WTC11 (cell line): ENCODE measurements around the gene CWF19L2. TPM values are rescaled to one million over a fixed set of nuclear protein-coding genes. Genes with fewer than 3 reads are reported as not detected.

Source experiments
- ATAC-seq: fragments of 200-7000 bp; cut with Tn5 transposase; 2 replicates; pipeline ENCODE4 v1.10.0; 2021; ENCODE audit warnings: mild to moderate bottlenecking, moderate library complexity
- CTCF ChIA-PET: fragments of 300-600 bp; sonication (Branson Sonifier 250); formaldehyde crosslinking; loops from one replicate; lab custom pipeline; 2021; ENCODE audit warnings: antibody characterized with exemption; lab: Charles Lee
- POLR2A ChIA-PET: fragments of 350-600 bp; sonication (Branson Sonifier 250); formaldehyde crosslinking; loops from one replicate; lab custom pipeline; 2021; ENCODE audit warnings: antibody characterized with exemption; lab: Charles Lee
- DNase-seq: peaks from one replicate; pipeline ENCODE4 v3.0.0; 2021; ENCODE audit warnings: low spot score
- H3K27ac Mint-ChIP-seq: 2 replicates; pipeline ENCODE4 v1.8.0; 2021; ENCODE audit warnings: mixed read lengths
- H3K27me3 Mint-ChIP-seq: 2 replicates; pipeline ENCODE4 v1.8.0; 2021; ENCODE audit warnings: low read depth, mild to moderate bottlenecking, moderate library complexity, mixed read lengths
- H3K36me3 Mint-ChIP-seq: 2 replicates; pipeline ENCODE4 v1.8.0; 2021; ENCODE audit warnings: mixed read lengths
- H3K4me1 Mint-ChIP-seq: 2 replicates; pipeline ENCODE4 v1.8.0; 2022; ENCODE audit warnings: mixed read lengths
- H3K4me3 Mint-ChIP-seq: 2 replicates; pipeline ENCODE4 v1.8.0; 2021; ENCODE audit warnings: mild to moderate bottlenecking, moderate library complexity, mixed read lengths
- H3K9me3 Mint-ChIP-seq: 2 replicates; pipeline ENCODE4 v1.8.0; 2021; ENCODE audit warnings: mixed read lengths
- CREM ChIP-seq: sonication (generic); formaldehyde crosslinking; IDR thresholded peaks from 2 replicates; pipeline ENCODE4 v1.8.1; 2022; ENCODE audit warnings: mild to moderate bottlenecking, missing genetic modification reagents, moderate library complexity
- ESRRA ChIP-seq: sonication (generic); formaldehyde crosslinking; IDR thresholded peaks from 2 replicates; pipeline ENCODE4 v1.8.1; 2022; ENCODE audit warnings: mild to moderate bottlenecking, missing genetic modification reagents, borderline replicate concordance
- FOXJ3 ChIP-seq: sonication (generic); formaldehyde crosslinking; IDR thresholded peaks from 2 replicates; pipeline ENCODE4 v1.9.0; 2021; ENCODE audit warnings: missing genetic modification reagents, mild to moderate bottlenecking, borderline replicate concordance
- FOXP4 ChIP-seq: sonication (generic); formaldehyde crosslinking; IDR thresholded peaks from 2 replicates; pipeline ENCODE4 v1.8.0; 2022; ENCODE audit warnings: mild to moderate bottlenecking, missing genetic modification reagents
- GTF2I ChIP-seq: fragments of 250-450 bp; sonication (Bioruptor Pico); conservative IDR thresholded peaks from 2 replicates; pipeline ENCODE4 v1.4.0; 2021; ENCODE audit warnings: mild to moderate bottlenecking
- MXD4 ChIP-seq: fragments of 250-450 bp; sonication (Bioruptor Pico); IDR thresholded peaks from 2 replicates; pipeline ENCODE4 v1.8.0; 2021; ENCODE audit warnings: mild to moderate bottlenecking, moderate library complexity, borderline replicate concordance
- NFE2L1 ChIP-seq: sonication (generic); formaldehyde crosslinking; IDR thresholded peaks from 2 replicates; pipeline ENCODE4 v1.8.1; 2023; ENCODE audit warnings: missing genetic modification reagents
- NR2C2 ChIP-seq: sonication (generic); formaldehyde crosslinking; IDR thresholded peaks from 2 replicates; pipeline ENCODE4 v1.8.0; 2022; ENCODE audit warnings: mild to moderate bottlenecking, missing genetic modification reagents
- SP1 ChIP-seq: sonication (generic); formaldehyde crosslinking; conservative IDR thresholded peaks from 2 replicates; pipeline ENCODE4 v1.8.1; 2022; ENCODE audit warnings: missing genetic modification reagents
- TCF7 ChIP-seq: sonication (generic); formaldehyde crosslinking; IDR thresholded peaks from 2 replicates; pipeline ENCODE4 v1.8.0; 2022; ENCODE audit warnings: mild to moderate bottlenecking, low read depth, missing genetic modification reagents, moderate library complexity
- TEAD4 ChIP-seq: sonication (generic); formaldehyde crosslinking; IDR thresholded peaks from 2 replicates; pipeline ENCODE4 v1.8.0; 2022; ENCODE audit warnings: mild to moderate bottlenecking, missing genetic modification reagents
- ZNF232 ChIP-seq: sonication (generic); formaldehyde crosslinking; IDR thresholded peaks from 2 replicates; pipeline ENCODE4 v1.8.0; 2022; ENCODE audit warnings: mild to moderate bottlenecking, missing genetic modification reagents
- total RNA-seq: library from RNA; stranded (reverse); gene quantifications from 3 replicates; pipeline ENCODE4 v1.2.3, GENCODE V29; 2021
- TF ChIP-seq, protein P1 (sequence below): fragments of 250-450 bp; sonication (Bioruptor Pico); IDR thresholded peaks from 2 replicates; pipeline ENCODE4 v1.8.0; 2021; ENCODE audit warnings: mild to moderate bottlenecking
- TF ChIP-seq, protein P2 (sequence below): sonication (generic); formaldehyde crosslinking; IDR thresholded peaks from 2 replicates; pipeline ENCODE4 v1.8.0; 2022; ENCODE audit warnings: mild to moderate bottlenecking, missing genetic modification reagents
- TF ChIP-seq, protein P3 (sequence below): fragments of 250-450 bp; sonication (Bioruptor Pico); IDR thresholded peaks from 2 replicates; pipeline ENCODE4 v1.9.0; 2021; ENCODE audit warnings: moderate library complexity, mild to moderate bottlenecking, inconsistent platforms, borderline replicate concordance
- TF ChIP-seq, protein P4 (sequence below): sonication (generic); formaldehyde crosslinking; IDR thresholded peaks from 2 replicates; pipeline ENCODE4 v1.8.1; 2023; ENCODE audit warnings: mild to moderate bottlenecking, missing genetic modification reagents
- TF ChIP-seq, protein P5 (sequence below): sonication (generic); formaldehyde crosslinking; IDR thresholded peaks from 2 replicates; pipeline ENCODE4 v1.8.1; 2022; ENCODE audit warnings: missing genetic modification reagents, borderline replicate concordance
- TF ChIP-seq, protein P6 (sequence below): fragments of 200-600 bp; IDR thresholded peaks from 2 replicates; pipeline ENCODE4 v1.8.0; 2022; ENCODE audit warnings: antibody characterized with exemption

CWF19L2 gene
- total RNA-seq, 1 experiment from 2014 or later, result 16.2 TPM

DNA sequence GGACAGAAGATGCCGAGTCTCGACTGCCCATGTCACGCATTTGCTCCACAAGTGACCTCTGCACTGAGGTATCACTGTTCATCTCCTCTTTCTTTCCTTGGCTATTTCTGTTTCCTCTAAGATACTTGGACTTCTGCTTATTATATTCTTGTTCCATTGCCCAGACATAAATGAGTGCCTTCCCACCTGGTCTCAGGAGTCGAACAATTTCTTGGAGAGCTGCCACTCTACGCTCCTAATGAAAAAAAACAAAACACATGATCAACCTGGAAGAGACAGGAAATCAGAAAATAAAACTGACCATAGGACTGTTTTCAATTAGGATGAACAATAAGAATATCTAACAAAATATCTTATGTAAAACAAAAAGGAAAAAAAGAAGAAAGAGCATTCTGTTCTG, 47.4 kb upstream of the CWF19L2 start:
- Mint-ChIP-seq H3K36me3 (peaks cover 47% of the 10 kb centered on the region), H3K27ac (no peak overlapping the region), H3K27me3 (no peaks in the 10 kb centered on the region), H3K4me3 (no peak overlapping the region), H3K9me3 (peaks cover 33% of the 10 kb centered on the region), H3K4me1 (no peaks in the 10 kb centered on the region)
- CTCF ChIA-PET, result no interaction called here
- DNase-seq (no peak), ATAC-seq (no peak)
- POLR2A ChIA-PET, result no interaction called here
- TF ChIP-seq MXD4, result no peak
- no peak for TF ChIP-seq ZNF232 (CRISPR knock-in tag)
- TF ChIP-seq SP1 (CRISPR knock-in tag), result no peak
- TF ChIP-seq, protein P1, sequence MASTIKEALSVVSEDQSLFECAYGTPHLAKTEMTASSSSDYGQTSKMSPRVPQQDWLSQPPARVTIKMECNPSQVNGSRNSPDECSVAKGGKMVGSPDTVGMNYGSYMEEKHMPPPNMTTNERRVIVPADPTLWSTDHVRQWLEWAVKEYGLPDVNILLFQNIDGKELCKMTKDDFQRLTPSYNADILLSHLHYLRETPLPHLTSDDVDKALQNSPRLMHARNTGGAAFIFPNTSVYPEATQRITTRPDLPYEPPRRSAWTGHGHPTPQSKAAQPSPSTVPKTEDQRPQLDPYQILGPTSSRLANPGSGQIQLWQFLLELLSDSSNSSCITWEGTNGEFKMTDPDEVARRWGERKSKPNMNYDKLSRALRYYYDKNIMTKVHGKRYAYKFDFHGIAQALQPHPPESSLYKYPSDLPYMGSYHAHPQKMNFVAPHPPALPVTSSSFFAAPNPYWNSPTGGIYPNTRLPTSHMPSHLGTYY (CRISPR knock-in tag), result no peak
- no peak for TF ChIP-seq FOXJ3 (CRISPR knock-in tag)
- TF ChIP-seq, protein P2, sequence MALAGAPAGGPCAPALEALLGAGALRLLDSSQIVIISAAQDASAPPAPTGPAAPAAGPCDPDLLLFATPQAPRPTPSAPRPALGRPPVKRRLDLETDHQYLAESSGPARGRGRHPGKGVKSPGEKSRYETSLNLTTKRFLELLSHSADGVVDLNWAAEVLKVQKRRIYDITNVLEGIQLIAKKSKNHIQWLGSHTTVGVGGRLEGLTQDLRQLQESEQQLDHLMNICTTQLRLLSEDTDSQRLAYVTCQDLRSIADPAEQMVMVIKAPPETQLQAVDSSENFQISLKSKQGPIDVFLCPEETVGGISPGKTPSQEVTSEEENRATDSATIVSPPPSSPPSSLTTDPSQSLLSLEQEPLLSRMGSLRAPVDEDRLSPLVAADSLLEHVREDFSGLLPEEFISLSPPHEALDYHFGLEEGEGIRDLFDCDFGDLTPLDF (CRISPR knock-in tag), result no peak
- no peak for TF ChIP-seq TEAD4 (CRISPR knock-in tag)
- TF ChIP-seq NFE2L1 (CRISPR knock-in tag), result no peak
- no peak for TF ChIP-seq GTF2I (CRISPR knock-in tag)
- TF ChIP-seq, protein P3, sequence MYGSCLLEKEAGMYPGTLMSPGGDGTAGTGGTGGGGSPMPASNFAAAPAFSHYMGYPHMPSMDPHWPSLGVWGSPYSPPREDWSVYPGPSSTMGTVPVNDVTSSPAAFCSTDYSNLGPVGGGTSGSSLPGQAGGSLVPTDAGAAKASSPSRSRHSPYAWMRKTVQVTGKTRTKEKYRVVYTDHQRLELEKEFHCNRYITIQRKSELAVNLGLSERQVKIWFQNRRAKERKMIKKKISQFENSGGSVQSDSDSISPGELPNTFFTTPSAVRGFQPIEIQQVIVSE, result no peak
- no peak for TF ChIP-seq ESRRA (CRISPR knock-in tag)
- no peak for TF ChIP-seq TCF7 (CRISPR knock-in tag)
- TF ChIP-seq, protein P4, sequence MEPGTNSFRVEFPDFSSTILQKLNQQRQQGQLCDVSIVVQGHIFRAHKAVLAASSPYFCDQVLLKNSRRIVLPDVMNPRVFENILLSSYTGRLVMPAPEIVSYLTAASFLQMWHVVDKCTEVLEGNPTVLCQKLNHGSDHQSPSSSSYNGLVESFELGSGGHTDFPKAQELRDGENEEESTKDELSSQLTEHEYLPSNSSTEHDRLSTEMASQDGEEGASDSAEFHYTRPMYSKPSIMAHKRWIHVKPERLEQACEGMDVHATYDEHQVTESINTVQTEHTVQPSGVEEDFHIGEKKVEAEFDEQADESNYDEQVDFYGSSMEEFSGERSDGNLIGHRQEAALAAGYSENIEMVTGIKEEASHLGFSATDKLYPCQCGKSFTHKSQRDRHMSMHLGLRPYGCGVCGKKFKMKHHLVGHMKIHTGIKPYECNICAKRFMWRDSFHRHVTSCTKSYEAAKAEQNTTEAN (CRISPR knock-in tag), result no peak
- no peak for TF ChIP-seq FOXP4
- no peak for TF ChIP-seq CREM (CRISPR knock-in tag)
- TF ChIP-seq, protein P5, sequence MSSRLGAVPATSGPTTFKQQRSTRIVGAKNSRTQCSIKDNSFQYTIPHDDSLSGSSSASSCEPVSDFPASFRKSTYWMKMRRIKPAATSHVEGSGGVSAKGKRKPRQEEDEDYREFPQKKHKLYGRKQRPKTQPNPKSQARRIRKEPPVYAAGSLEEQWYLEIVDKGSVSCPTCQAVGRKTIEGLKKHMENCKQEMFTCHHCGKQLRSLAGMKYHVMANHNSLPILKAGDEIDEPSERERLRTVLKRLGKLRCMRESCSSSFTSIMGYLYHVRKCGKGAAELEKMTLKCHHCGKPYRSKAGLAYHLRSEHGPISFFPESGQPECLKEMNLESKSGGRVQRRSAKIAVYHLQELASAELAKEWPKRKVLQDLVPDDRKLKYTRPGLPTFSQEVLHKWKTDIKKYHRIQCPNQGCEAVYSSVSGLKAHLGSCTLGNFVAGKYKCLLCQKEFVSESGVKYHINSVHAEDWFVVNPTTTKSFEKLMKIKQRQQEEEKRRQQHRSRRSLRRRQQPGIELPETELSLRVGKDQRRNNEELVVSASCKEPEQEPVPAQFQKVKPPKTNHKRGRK (CRISPR knock-in tag), result no peak
- TF ChIP-seq, protein P6, sequence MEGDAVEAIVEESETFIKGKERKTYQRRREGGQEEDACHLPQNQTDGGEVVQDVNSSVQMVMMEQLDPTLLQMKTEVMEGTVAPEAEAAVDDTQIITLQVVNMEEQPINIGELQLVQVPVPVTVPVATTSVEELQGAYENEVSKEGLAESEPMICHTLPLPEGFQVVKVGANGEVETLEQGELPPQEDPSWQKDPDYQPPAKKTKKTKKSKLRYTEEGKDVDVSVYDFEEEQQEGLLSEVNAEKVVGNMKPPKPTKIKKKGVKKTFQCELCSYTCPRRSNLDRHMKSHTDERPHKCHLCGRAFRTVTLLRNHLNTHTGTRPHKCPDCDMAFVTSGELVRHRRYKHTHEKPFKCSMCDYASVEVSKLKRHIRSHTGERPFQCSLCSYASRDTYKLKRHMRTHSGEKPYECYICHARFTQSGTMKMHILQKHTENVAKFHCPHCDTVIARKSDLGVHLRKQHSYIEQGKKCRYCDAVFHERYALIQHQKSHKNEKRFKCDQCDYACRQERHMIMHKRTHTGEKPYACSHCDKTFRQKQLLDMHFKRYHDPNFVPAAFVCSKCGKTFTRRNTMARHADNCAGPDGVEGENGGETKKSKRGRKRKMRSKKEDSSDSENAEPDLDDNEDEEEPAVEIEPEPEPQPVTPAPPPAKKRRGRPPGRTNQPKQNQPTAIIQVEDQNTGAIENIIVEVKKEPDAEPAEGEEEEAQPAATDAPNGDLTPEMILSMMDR, result no peak
- TF ChIP-seq NR2C2 (CRISPR knock-in tag), result no peak
